H7 (cell line): ENCODE measurements around the gene LLGL2. TPM values are rescaled to one million over a fixed set of nuclear protein-coding genes. Genes with fewer than 3 reads are reported as not detected.

ENCODE experiments used
- DNase-seq: peaks from one replicate; pipeline ENCODE4 v3.0.0; 2012
- H3K27me3 ChIP-seq: 2 replicates; pipeline ENCODE4 v1.6.0; 2011; ENCODE audit warnings: mild to moderate bottlenecking, low read length; ENCODE audit not compliant: control insufficient read depth, insufficient read depth
- H3K36me3 ChIP-seq: replicated peaks from 2 replicates; pipeline ENCODE4 v1.5.1; 2011; ENCODE audit warnings: low read length; ENCODE audit not compliant: control insufficient read depth, insufficient read depth
- H3K4me3 ChIP-seq: 2 replicates; pipeline ENCODE4 v1.5.1; 2011; ENCODE audit warnings: low read depth, mild to moderate bottlenecking, control low read depth, low read length, moderate library complexity; ENCODE audit not compliant: insufficient read depth
- total RNA-seq: library from RNA; depleted of rRNA; stranded (reverse); fragments of >200 nt; shearing (Covaris generic); gene quantifications from 2 replicates; pipeline ENCODE4 v1.2.3, GENCODE V29; 2014

The LLGL2 gene
- total RNA-seq, 1 experiment from 2014 or later = 41.5 TPM

GRCh38 chr17:75566416-75566815 lies 40.9 kb downstream of the LLGL2 start:
- Histone ChIP-seq H3K27me3 (no peaks in the 10 kb centered on the region), H3K36me3 (peaks cover 5% of the 10 kb centered on the region), H3K4me3 (no peak overlapping the region)
- no peak for DNase-seq

GRCh38 chr17:75566834-75567233 lies 41.3 kb downstream of the LLGL2 start:
- H3K27me3 ChIP-seq = no peaks in the 10 kb centered on the region
- H3K36me3 ChIP-seq = peaks cover 5% of the 10 kb centered on the region
- H3K4me3 ChIP-seq = no peak overlapping the region
- no peak for DNase-seq

- no peak for DNase-seq
- Histone ChIP-seq H3K27me3 (no peaks in the 10 kb centered on the region), H3K4me3 (no peak overlapping the region), H3K36me3 (peaks cover 2% of the 10 kb centered on the region)
These were observed 43.1 kb downstream of the LLGL2 start for GRCh38 chr17:75568412-75569255.

GRCh38 chr17:75570034-75570676 lies 44.7 kb downstream of the LLGL2 start:
- Histone ChIP-seq H3K27me3 (no peaks in the 10 kb centered on the region), H3K4me3 (no peak overlapping the region)
- DNase-seq = no peak

DNA sequence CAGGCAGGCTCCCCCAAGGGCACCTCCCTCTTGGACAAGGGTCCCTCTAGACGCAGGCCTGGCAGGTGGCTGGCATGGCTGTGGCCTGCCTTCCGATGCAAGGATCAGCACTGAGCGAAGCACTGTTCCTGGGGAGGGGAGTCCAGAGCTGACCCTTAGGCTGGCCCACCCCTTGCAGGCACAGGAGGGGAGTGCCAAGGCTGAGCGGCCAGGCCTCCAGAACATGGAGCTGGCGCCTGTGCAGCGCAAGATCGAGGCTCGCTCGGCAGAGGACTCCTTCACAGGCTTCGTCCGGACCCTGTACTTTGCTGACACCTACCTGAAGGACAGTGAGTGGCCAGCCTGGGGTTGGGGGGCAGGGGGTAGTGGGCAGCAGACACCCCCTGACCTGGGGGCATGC lies 45.3 kb downstream of the LLGL2 start:
- DNase-seq = no peak
- Histone ChIP-seq H3K4me3 (no peak overlapping the region), H3K36me3 (no peaks in the 10 kb centered on the region; the same call in 1 of the 2 replicates), H3K27me3 (no peaks in the 10 kb centered on the region)

More at GRCh38 chr17:75570034-75570676, 44.7 kb downstream of the LLGL2 start:
- no peaks in the 10 kb centered on the region; the same call in 1 of the 2 replicates for H3K36me3 ChIP-seq

GRCh38 chr17:75571197-75571884 lies 45.8 kb downstream of the LLGL2 start:
- Histone ChIP-seq H3K27me3 (no peaks in the 10 kb centered on the region), H3K36me3 (no peaks in the 10 kb centered on the region; the same call in 1 of the 2 replicates), H3K4me3 (no peak overlapping the region)
- DNase-seq = no peak

DNA sequence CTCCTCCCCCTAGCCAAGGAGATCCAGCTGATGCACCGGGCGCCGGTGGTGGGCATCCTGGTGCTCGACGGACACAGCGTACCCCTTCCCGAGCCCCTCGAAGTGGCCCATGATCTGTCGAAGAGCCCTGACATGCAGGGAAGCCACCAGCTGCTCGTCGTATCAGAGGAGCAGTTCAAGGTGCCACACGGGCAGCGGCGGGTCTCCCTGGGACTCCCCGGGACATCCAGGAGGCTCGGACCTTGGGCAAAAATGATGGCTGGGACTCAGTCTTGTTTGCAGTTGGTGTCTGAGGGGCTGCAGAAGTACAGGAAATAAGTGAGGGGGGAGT lies 46.4 kb downstream of the LLGL2 start:
- DNase-seq = no peak
- Histone ChIP-seq H3K4me3 (no peak overlapping the region), H3K27me3 (no peaks in the 10 kb centered on the region), H3K36me3 (no peaks in the 10 kb centered on the region)

GRCh38 chr17:75572713-75573539 lies 47.4 kb downstream of the LLGL2 start:
- Histone ChIP-seq H3K4me3 (no peak overlapping the region), H3K36me3 (no peaks in the 10 kb centered on the region), H3K27me3 (no peaks in the 10 kb centered on the region)
- DNase-seq = no peak

- DNase-seq = no peak
- no peak overlapping the region for H3K4me3 ChIP-seq
- H3K27me3 ChIP-seq = no peaks in the 10 kb centered on the region
- no peaks in the 10 kb centered on the region for H3K36me3 ChIP-seq
These were observed 48.1 kb downstream of the LLGL2 start for GRCh38 chr17:75573540-75573957.

GRCh38 chr17:75573994-75574393 lies 48.5 kb downstream of the LLGL2 start:
- H3K4me3 ChIP-seq = no peak overlapping the region
- no peak for DNase-seq
- H3K27me3 ChIP-seq = no peaks in the 10 kb centered on the region
- H3K36me3 ChIP-seq = no peaks in the 10 kb centered on the region

- H3K36me3 ChIP-seq = no peaks in the 10 kb centered on the region
- no peaks in the 10 kb centered on the region for H3K27me3 ChIP-seq
- no peak for DNase-seq
- no peak overlapping the region for H3K4me3 ChIP-seq
These were observed 49.0 kb downstream of the LLGL2 start for GRCh38 chr17:75574404-75575036.

DNA sequence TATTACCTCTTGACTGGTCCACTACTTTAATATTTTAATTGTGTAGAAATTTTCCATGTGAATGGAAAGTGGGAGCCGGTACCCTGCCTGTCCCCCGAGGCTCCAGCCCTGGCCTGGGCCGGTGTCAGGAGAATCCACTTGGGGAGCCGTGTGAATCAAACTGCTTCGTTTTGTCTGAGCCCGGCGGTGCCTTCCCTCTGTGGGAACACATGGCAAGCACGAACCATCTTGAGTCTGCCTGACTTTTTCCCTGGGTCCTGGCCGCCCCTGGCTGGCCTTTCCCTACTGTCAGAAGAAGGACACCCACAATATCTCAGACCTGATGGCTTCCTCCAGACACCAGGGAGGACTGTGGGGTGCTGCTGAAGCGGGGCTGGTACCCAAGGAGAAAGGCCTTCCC lies 49.7 kb downstream of the LLGL2 start:
- Histone ChIP-seq H3K27me3 (no peaks in the 10 kb centered on the region), H3K36me3 (no peaks in the 10 kb centered on the region), H3K4me3 (no peak overlapping the region)
- no peak for DNase-seq

DNA sequence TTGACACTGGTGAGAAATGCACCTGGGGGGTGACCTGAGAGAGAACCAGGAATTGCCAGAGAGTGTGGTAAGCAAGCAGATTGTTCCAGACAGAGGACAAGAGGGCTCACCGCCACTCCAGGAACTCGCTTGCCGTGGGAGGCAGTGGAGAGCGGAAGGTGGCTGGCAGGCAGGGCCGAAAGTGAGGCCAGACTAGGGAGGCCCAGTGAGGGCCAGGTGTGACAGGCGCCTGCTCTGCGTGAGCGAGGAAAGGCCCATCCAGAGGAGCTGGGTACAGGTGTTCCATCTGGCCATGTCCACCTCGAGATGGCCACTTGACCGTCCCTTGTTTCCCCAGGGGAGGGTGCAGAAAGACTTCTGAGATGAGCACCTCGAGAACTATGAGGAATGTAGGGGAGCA lies 50.2 kb downstream of the LLGL2 start:
- H3K36me3 ChIP-seq = no peaks in the 10 kb centered on the region
- no peak overlapping the region for H3K4me3 ChIP-seq
- no peak for DNase-seq
- H3K27me3 ChIP-seq = no peaks in the 10 kb centered on the region

GRCh38 chr17:75576661-75577060 lies 51.2 kb downstream of the LLGL2 start:
- H3K36me3 ChIP-seq = no peaks in the 10 kb centered on the region
- no peak overlapping the region for H3K4me3 ChIP-seq
- H3K27me3 ChIP-seq = no peaks in the 10 kb centered on the region
- DNase-seq = no peak
